ENCODE data around the gene CCDC34. TPM values are rescaled to one million over a fixed set of nuclear protein-coding genes. Genes with fewer than 3 reads are reported as not detected.

CCDC34 gene
- total and polyA plus RNA-seq, 2 of the 8 experiments (the other 6 are each of a cell fraction or from before 2014, with no cell fraction given), result 7.7 to 24.3 TPM

DNA sequence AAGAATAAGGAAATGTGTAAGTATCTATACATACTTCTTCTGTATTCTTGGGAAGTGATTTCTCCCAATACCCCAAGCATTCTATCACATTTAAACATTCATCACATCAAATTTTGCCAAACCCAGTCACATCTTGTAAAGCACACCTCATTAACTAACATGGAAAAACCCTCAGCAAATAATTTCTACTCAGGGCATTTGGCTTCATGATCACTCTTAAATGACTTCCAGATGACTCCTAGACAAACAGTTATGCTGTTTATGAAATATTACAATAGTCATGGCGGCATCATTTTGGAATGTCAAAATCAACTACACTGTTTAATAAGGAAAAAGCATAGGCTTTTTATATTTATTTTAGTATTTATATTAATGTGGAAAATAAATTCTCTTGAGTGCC, 47.3 kb upstream of the CCDC34 start:
- Histone ChIP-seq H3K27ac (ENCODE audit: low read depth, low read length) (no peak overlapping the region), H3K4me1 (replicated peaks in 1 of 4; ENCODE audit: control insufficient read depth in 3 of 4, insufficient read depth in 4 of 4, low read length in 3 of 4) (peaks cover 0 to 2% (median 0%) of the 10 kb centered on the region in 4 experiments; a peak in 1 of 7 replicates), H3K79me2 (ENCODE audit: control insufficient read depth in 1 of 2, insufficient read depth in 2 of 2, low read length in 2 of 2) (peaks cover 0 to 61% of the 10 kb centered on the region in 2 experiments; a peak in 3 of 4 replicates), H4K8ac (ENCODE audit: extremely low read depth, insufficient read depth, low read length) (no peak overlapping the region), H4K20me1 (replicated peaks in 1 of 2; ENCODE audit: control insufficient read depth in 1 of 2, insufficient read depth in 2 of 2, low read length in 2 of 2) (peaks cover 7% of the 10 kb centered on the region in 2 experiments), H3K9ac (replicated peaks in 1 of 4; ENCODE audit: extremely low read depth in 1 of 4, low read depth in 3 of 4, low read length in 3 of 4) (no peak overlapping the region), H2BK12ac (ENCODE audit: low read depth, low read length) (no peak overlapping the region), H3K4me2 (ENCODE audit: insufficient read depth in 1 of 2, low read depth in 2 of 2, low read length in 2 of 2) (no peak overlapping the region), H3K9me3 (ENCODE audit: insufficient read depth in 2 of 2, low read depth in 1 of 2, low read length in 1 of 2) (no peaks in the 10 kb centered on the region), H2AFZ (ENCODE audit: low read length) (no peak overlapping the region), H3K4ac (replicated peaks; ENCODE audit: insufficient read length, low read depth, low read length) (no peak overlapping the region), H3K79me1 (ENCODE audit: low read depth, low read length) (peaks cover 3% of the 10 kb centered on the region; the same call in 1 of the 2 replicates), H3K27me3 (replicated peaks in 1 of 4; ENCODE audit: control insufficient read depth in 3 of 4, extremely low read depth in 1 of 4, insufficient read depth in 3 of 4, low read length in 3 of 4) (no peaks in the 10 kb centered on the region), H3K4me3 (ENCODE audit: extremely low read depth in 1 of 4, insufficient read depth in 2 of 4, low read depth in 3 of 4, low read length in 4 of 4) (no peak overlapping the region), H3K23me2 (ENCODE audit: low read depth, low read length) (no peaks in the 10 kb centered on the region), H2AK5ac (ENCODE audit: low read depth, low read length) (no peak overlapping the region), H3K36me3 (ENCODE audit: control insufficient read depth in 2 of 4, insufficient read depth in 4 of 4, low read length in 3 of 4) (peaks cover 0 to 38% (median 1%) of the 10 kb centered on the region in 4 experiments; a peak in 2 of 8 replicates), H2BK20ac (ENCODE audit: low read length) (no peak overlapping the region), H2BK120ac (replicated peaks; ENCODE audit: low read depth, low read length) (no peak overlapping the region), H3K23ac (ENCODE audit: insufficient read length) (no peak overlapping the region), H3K14ac (ENCODE audit: insufficient read length) (no peak overlapping the region), H2BK15ac (ENCODE audit: low read length) (no peak overlapping the region), H3K18ac (ENCODE audit: extremely low read depth, low read length) (no peak overlapping the region), H4K5ac (ENCODE audit: insufficient read length, low read depth, low read length) (no peak overlapping the region), H3K56ac (replicated peaks; ENCODE audit: insufficient read length, low read depth, low read length) (no peak overlapping the region), H2BK5ac (ENCODE audit: low read depth, low read length) (no peak overlapping the region), H4K91ac (replicated peaks; ENCODE audit: insufficient read length, low read length) (no peak overlapping the region)
- FAIRE-seq, result no peak
- ChIA-PET POLR2A (ENCODE audit: partially characterized antibody) (no interaction called here), CTCF (ENCODE audit: partially characterized antibody) (no interaction called here)
- WGBS, 2 experiments (ENCODE audit: extremely low coverage in 1 of 2, insufficient coverage in 1 of 2, insufficient read length in 1 of 2, insufficient replicate concordance in 2 of 2, low coverage in 1 of 2, low lambda C conversion rate in 2 of 2, missing lambda C conversion rate in 1 of 2), result 97% methylated on average over 1 of the region's 1 CpG; no CpG with 5 or more reads in 1 of the 2 experiments
- DNase-seq (ENCODE audit: low read depth in 1 of 2, low spot score in 2 of 2), result no peak
- TF ChIP-seq TEAD4 (IDR thresholded peaks at IDR 0.05; ENCODE audit: low read depth, low read length) (no peak), PHF8 (conservative IDR thresholded peaks at IDR 0.05; ENCODE audit: low read depth, low read length) (no peak), BACH1 (IDR thresholded peaks at IDR 0.05; ENCODE audit: low read length) (no peak), ASH2L (IDR thresholded peaks at IDR 0.05; ENCODE audit: low read length) (no peak), POLR2AphosphoS5 (IDR thresholded peaks at IDR 0.05; ENCODE audit: low read depth, low read length) (no peak), ZNF274 (IDR thresholded peaks at IDR 0.05; ENCODE audit: borderline replicate concordance, extremely low read depth, low read length) (no peak), SIN3A (conservative IDR thresholded peaks at IDR 0.05 in 1 of 2, IDR thresholded peaks at IDR 0.05 in 1 of 2; ENCODE audit: low read depth in 1 of 2, low read length in 2 of 2) (no peak), TAF1 (IDR thresholded peaks at IDR 0.05; ENCODE audit: low read depth, low read length) (no peak), SP4 (IDR thresholded peaks at IDR 0.05; ENCODE audit: low read length) (no peak), RNF2 (IDR thresholded peaks at IDR 0.05; ENCODE audit: borderline replicate concordance, low read depth, low read length, missing control alignments, poor library complexity, severe bottlenecking) (no peak), CEBPB (IDR thresholded peaks at IDR 0.05; ENCODE audit: low read depth, low read length) (no peak)
- TF ChIP-seq, protein P1, sequence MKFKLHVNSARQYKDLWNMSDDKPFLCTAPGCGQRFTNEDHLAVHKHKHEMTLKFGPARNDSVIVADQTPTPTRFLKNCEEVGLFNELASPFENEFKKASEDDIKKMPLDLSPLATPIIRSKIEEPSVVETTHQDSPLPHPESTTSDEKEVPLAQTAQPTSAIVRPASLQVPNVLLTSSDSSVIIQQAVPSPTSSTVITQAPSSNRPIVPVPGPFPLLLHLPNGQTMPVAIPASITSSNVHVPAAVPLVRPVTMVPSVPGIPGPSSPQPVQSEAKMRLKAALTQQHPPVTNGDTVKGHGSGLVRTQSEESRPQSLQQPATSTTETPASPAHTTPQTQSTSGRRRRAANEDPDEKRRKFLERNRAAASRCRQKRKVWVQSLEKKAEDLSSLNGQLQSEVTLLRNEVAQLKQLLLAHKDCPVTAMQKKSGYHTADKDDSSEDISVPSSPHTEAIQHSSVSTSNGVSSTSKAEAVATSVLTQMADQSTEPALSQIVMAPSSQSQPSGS (IDR thresholded peaks at IDR 0.05; ENCODE audit: low read length), result no peak

Measured in H1 (cell line).